G401 (cell line): ENCODE results near the gene PRLHR. TPM values are rescaled to one million over a fixed set of nuclear protein-coding genes. Genes with fewer than 3 reads are reported as not detected.
A peak's percentile ranks its signal among the peaks of the same experiment; 100 is the strongest.

Experiments used
- DNase-seq: peaks from one replicate; pipeline ENCODE4 v3.0.0-alpha.2; 2015; ENCODE audit warnings: low spot score
- in situ Hi-C: cut with HindIII; loops from 2 replicates; pipeline ENCODE4 v1.10.0; 2016; ENCODE audit warnings: low sequenced_read_pairs, mixed read lengths
- total RNA-seq: library from RNA; depleted of rRNA; stranded (reverse); fragments of >200 nt; shearing (Covaris generic); gene quantifications from 2 replicates; pipeline ENCODE4 v1.2.3, GENCODE V29; 2014

The PRLHR gene
- total RNA-seq, 1 experiment from 2014 or later = not detected

DNA sequence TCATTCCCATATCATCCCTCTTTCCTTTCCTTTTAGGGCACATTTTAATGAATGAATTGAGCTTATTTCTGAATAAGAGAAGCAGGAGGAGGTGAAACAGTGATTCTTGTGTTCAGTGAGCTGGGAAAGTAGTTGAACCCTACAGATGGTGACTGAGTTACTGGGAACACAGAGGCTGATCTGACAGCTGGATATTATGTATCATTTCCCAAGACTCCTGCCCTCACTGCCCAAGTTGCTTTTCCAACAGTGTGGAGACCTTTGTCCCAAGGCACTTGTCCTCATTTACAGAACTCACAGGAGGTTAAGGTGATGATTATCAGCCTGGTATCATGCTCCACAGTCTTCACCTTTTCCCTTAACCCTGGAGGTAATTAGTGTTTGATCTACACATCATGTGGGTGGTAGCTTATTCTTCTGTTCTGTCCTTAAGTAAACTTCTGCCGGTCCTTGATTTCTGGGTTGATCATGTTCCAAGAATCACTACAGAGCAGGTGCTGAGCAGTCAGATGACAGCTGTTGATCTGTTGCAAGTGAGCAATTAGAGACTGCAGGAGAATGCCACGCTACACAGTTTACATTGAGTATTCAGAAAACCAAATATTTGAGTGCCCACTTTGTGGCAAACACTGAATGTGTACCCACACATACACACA is 2.6 kb downstream of the PRLHR start:
- in situ Hi-C loops = no loop called here
- no peak for DNase-seq

DNA sequence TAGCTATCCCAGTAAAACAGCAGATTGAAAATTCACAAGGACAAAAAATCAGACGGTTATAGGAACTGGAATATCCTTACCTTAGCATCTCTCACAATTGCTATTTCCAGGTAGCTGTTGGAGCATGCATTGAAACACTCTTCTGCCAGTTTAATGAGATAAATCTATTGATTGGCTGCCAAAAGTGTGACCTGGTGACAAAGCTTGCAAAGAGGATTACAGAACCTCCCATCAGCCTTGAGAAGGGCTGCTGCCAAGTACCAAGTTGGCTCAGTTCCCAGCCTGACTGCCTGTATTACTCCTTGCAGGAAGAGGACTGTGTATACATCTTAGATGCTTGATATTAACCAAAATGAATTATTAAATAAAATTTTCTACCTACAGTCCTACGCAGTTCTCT is 5.1 kb downstream of the PRLHR start:
- in situ Hi-C loops = no loop called here
- DNase-seq = peak; percentile 65

- DNase-seq = no peak
- in situ Hi-C loops = no loop called here
These were observed 7.4 kb downstream of the PRLHR start for GRCh38 chr10:118587881-118588651.

- in situ Hi-C loops = no loop called here
- DNase-seq = no peak
These were observed 8.5 kb downstream of the PRLHR start for GRCh38 chr10:118586911-118587310.

- no peak for DNase-seq
These were observed 9.7 kb downstream of the PRLHR start for GRCh38 chr10:118585794-118586193.

GRCh38 chr10:118585234-118585633 is 10.2 kb downstream of the PRLHR start:
- no peak for DNase-seq
- in situ Hi-C loops = no loop called here

More at GRCh38 chr10:118585794-118586193, 9.7 kb downstream of the PRLHR start:
- in situ Hi-C loops = no loop called here

GRCh38 chr10:118584181-118584954 is 11.1 kb downstream of the PRLHR start:
- DNase-seq = no peak
- in situ Hi-C loops = no loop called here

DNA sequence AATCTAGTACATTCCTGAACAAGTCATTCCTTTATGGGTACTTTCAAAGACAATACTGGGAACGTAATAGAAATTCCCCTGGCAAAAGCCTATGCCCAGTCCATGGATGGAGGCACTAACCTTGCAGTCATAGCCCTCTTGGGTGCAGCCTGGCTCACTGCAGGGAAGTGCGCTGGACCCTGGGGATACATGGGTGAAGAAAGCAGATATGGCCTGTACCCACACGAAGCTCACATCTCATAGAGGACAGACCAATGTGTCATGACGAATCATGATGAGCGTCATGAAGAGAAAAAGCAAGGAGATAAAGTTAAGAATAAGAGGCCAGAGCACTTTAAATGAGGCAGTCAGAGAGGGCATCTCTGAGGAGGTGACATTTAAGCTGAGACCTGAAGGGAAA is 11.8 kb downstream of the PRLHR start:
- in situ Hi-C loops = no loop called here
- no peak for DNase-seq

DNA sequence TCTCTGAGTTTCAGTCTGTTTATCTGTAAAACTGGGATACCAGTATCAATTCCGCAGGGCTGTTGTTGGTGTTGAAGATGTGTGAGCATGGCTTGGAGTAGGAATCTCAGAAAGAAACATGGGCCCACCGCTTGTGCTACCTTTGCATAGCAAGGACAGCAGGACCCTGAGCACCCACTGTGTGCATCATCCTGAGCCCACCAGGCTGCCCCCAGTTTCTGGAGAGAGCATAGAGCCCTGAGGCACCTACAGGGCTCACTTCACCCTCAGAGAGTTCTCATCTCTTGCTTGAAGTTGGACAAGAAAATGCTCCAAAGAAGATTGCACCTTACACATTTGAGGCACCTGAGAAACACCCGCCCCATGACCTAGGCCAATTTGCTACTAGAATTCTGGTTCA is 12.9 kb downstream of the PRLHR start:
- DNase-seq = no peak
- in situ Hi-C loops = no loop called here

- in situ Hi-C loops = no loop called here
- no peak for DNase-seq
These were observed 14.1 kb downstream of the PRLHR start for GRCh38 chr10:118581340-118581739.

GRCh38 chr10:118580702-118581101 is 14.7 kb downstream of the PRLHR start:
- no peak for DNase-seq
- in situ Hi-C loops = no loop called here

GRCh38 chr10:118573512-118573911 is 21.9 kb downstream of the PRLHR start:
- DNase-seq = no peak
- in situ Hi-C loops = no loop called here

- in situ Hi-C loops = no loop called here
- no peak for DNase-seq
These were observed 23.0 kb downstream of the PRLHR start for GRCh38 chr10:118572256-118573041.

GRCh38 chr10:118571123-118571522 is 24.3 kb downstream of the PRLHR start:
- in situ Hi-C loops = no loop called here
- peak; percentile 25 for DNase-seq

GRCh38 chr10:118570591-118570990 is 24.9 kb downstream of the PRLHR start:
- in situ Hi-C loops = no loop called here
- DNase-seq = peak; percentile 7

DNA sequence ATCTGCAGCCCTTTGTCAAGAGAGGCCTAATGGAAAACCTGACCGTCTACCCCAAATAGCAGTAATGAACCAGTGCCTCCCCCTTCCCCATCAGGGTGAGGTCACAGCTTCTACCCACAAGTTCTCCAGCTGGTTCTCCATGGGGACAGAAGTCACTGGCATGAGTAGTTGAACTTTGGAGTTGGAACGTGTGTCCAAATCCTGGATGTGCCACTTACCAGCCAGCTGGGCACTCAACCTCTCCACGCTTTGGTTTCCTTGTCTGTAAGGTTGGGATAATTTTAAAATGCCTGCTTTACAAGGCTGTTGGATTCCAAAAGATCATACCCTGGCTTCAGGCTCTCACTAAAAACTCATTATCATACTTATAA is 25.6 kb downstream of the PRLHR start:
- in situ Hi-C loops = no loop called here
- no peak for DNase-seq

- no peak for DNase-seq
- in situ Hi-C loops = no loop called here
These were observed 26.1 kb downstream of the PRLHR start for GRCh38 chr10:118569241-118569881.

DNA sequence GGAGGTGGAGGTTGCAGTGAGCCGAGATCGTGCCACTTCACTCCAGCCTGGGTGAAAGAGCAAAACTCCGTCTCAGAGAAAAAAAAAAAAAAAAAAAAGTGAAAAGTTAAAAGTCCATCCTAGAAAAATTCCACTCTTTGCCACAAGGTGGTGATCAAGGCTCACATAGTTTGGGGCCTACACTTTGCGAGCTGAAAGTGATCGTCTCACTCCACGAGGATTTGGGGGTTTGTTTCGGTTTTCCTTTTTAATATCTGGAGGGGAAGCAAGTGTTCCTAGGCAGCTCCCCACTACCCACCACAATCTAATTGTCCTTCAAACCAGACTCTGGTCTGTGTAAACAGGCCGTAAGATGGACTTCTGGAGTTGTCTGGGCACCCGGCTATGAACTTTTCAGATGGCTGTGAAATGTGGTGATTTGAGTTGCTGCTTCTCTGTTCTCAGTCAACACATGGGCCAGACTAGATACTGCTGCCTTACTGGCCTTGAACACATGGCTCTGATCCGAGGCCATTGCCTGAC is 27.1 kb downstream of the PRLHR start:
- in situ Hi-C loops = no loop called here
- peak; percentile 49 for DNase-seq
